ENCODE results near the gene EDA. TPM values are rescaled to one million over a fixed set of nuclear protein-coding genes. Genes with fewer than 3 reads are reported as not detected.

Gene EDA
- total and polyA plus RNA-seq, 2 of the 13 experiments (the other 11 are each of a cell fraction or from before 2014, with no cell fraction given): 8.8 to 11.2 TPM

DNA sequence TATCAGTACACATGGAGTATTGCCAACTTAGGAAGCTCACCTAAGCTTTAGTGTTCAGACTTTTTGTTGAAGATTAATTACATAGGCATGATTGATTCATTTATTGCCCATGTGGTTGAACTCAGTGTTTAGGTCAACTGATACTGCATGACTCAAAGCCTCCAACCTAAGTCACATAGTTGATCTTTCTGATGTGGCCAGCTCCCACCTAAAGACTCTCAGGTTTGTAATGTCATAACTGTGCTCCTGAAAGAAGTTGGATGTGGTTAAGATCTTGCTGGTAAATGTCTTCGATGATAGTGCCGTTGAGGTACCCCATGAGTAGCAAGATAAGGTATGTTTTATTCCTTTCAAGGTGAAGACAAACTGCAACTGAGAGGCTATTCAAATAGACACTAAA lies 192.5 kb downstream of the EDA start:
- FAIRE-seq (no peak), DNase-seq (ENCODE audit: low spot score) (no peak), ATAC-seq (no peak)
- Histone ChIP-seq H3K9ac (ENCODE audit: insufficient read depth, low read depth, low read length) (no peak overlapping the region), H3K27me3 (ENCODE audit: control insufficient read depth in 1 of 2, insufficient read depth in 2 of 2, low read length in 2 of 2) (no peaks in the 10 kb centered on the region), H2AFZ (ENCODE audit: low read length) (no peak overlapping the region), H4K20me1 (ENCODE audit: insufficient read depth, low read length) (no peaks in the 10 kb centered on the region), H3K4me3 (replicated peaks in 1 of 3; ENCODE audit: insufficient read depth in 1 of 3, low read depth in 2 of 3, low read length in 3 of 3) (no peak overlapping the region), H3K36me3 (replicated peaks in 1 of 2; ENCODE audit: control insufficient read depth in 1 of 2, insufficient read depth in 2 of 2, low read length in 2 of 2) (no peaks in the 10 kb centered on the region), H3K9me3 (ENCODE audit: low read length) (no peaks in the 10 kb centered on the region), H3K27ac (ENCODE audit: extremely low read length, insufficient read depth, low read length) (no peak overlapping the region), H3K4me1 (ENCODE audit: insufficient read depth, low read length) (no peaks in the 10 kb centered on the region), H3K79me2 (ENCODE audit: insufficient read depth, low read length) (no peaks in the 10 kb centered on the region), H3K4me2 (ENCODE audit: low read depth, low read length) (no peak overlapping the region)
- in situ Hi-C loops (cut with HindIII; ENCODE audit: extremely low pct_ligation_motif_present, low pct_unique_long_range_greater_than_20kb): no loop called here
- intact Hi-C loops (cut with micrococcal nuclease; ENCODE audit: unreplicated experiment): no loop called here
- no TSS peak for BruUV-seq (replicated peaks)
- ChIA-PET CTCF (ENCODE audit: low intra/inter-chr PET ratio, low total read pairs) (no interaction called here), POLR2A (no interaction called here)
- no peak for TF ChIP-seq MED13 (CRISPR knock-in tag; IDR thresholded peaks at IDR 0.05)
- no peak for TF ChIP-seq ZNF570 (CRISPR knock-in tag; IDR thresholded peaks at IDR 0.05; ENCODE audit: borderline replicate concordance)
- TF ChIP-seq ZNF232 (CRISPR knock-in tag; IDR thresholded peaks at IDR 0.05; ENCODE audit: borderline replicate concordance): no peak
- TF ChIP-seq KDM1A (CRISPR knock-in tag; IDR thresholded peaks at IDR 0.05): no peak
- TF ChIP-seq ATF3 (CRISPR knock-in tag; IDR thresholded peaks at IDR 0.05): no peak
- TF ChIP-seq ZNF619 (CRISPR knock-in tag; IDR thresholded peaks at IDR 0.05): no peak
- no peak for TF ChIP-seq NCOA5 (CRISPR knock-in tag; IDR thresholded peaks at IDR 0.05)
- no peak for TF ChIP-seq KAT7 (CRISPR knock-in tag; IDR thresholded peaks at IDR 0.05; ENCODE audit: borderline replicate concordance)
- TF ChIP-seq SRY (CRISPR knock-in tag; IDR thresholded peaks at IDR 0.05): no peak
- TF ChIP-seq MEIS2 (CRISPR knock-in tag; IDR thresholded peaks at IDR 0.05): no peak
- TF ChIP-seq ZNF296 (CRISPR knock-in tag; conservative IDR thresholded peaks at IDR 0.05): no peak
- TF ChIP-seq ZNF747 (CRISPR knock-in tag; IDR thresholded peaks at IDR 0.05; ENCODE audit: borderline replicate concordance): no peak
- TF ChIP-seq SNAI1 (CRISPR knock-in tag; IDR thresholded peaks at IDR 0.05; ENCODE audit: borderline replicate concordance): no peak
- TF ChIP-seq ZNF260 (CRISPR knock-in tag; IDR thresholded peaks at IDR 0.05; ENCODE audit: borderline replicate concordance, low read depth): no peak
- no peak for TF ChIP-seq NFYB (CRISPR knock-in tag; IDR thresholded peaks at IDR 0.05)
- no peak for TF ChIP-seq FOXP1 (IDR thresholded peaks at IDR 0.05)
- no peak for TF ChIP-seq FOXP1 (CRISPR knock-in tag; IDR thresholded peaks at IDR 0.05)
- TF ChIP-seq, protein P1, sequence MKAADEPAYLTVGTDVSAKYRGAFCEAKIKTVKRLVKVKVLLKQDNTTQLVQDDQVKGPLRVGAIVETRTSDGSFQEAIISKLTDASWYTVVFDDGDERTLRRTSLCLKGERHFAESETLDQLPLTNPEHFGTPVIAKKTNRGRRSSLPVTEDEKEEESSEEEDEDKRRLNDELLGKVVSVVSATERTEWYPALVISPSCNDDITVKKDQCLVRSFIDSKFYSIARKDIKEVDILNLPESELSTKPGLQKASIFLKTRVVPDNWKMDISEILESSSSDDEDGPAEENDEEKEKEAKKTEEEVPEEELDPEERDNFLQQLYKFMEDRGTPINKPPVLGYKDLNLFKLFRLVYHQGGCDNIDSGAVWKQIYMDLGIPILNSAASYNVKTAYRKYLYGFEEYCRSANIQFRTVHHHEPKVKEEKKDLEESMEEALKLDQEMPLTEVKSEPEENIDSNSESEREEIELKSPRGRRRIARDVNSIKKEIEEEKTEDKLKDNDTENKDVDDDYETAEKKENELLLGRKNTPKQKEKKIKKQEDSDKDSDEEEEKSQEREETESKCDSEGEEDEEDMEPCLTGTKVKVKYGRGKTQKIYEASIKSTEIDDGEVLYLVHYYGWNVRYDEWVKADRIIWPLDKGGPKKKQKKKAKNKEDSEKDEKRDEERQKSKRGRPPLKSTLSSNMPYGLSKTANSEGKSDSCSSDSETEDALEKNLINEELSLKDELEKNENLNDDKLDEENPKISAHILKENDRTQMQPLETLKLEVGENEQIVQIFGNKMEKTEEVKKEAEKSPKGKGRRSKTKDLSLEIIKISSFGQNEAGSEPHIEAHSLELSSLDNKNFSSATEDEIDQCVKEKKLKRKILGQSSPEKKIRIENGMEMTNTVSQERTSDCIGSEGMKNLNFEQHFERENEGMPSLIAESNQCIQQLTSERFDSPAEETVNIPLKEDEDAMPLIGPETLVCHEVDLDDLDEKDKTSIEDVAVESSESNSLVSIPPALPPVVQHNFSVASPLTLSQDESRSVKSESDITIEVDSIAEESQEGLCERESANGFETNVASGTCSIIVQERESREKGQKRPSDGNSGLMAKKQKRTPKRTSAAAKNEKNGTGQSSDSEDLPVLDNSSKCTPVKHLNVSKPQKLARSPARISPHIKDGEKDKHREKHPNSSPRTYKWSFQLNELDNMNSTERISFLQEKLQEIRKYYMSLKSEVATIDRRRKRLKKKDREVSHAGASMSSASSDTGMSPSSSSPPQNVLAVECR (CRISPR knock-in tag; IDR thresholded peaks at IDR 0.05; ENCODE audit: borderline replicate concordance): no peak
- no peak for TF ChIP-seq ZNF776 (CRISPR knock-in tag; IDR thresholded peaks at IDR 0.05)
- TF ChIP-seq ZNF879 (CRISPR knock-in tag; IDR thresholded peaks at IDR 0.05): no peak
- no peak for TF ChIP-seq ZSCAN12 (CRISPR knock-in tag; IDR thresholded peaks at IDR 0.05)
- 100% methylated on average over 2 of the region's 2 CpGs for WGBS (ENCODE audit: low lambda C conversion rate)
